Measurements from ENCODE around the gene ST6GAL1. TPM values are rescaled to one million over a fixed set of nuclear protein-coding genes. Genes with fewer than 3 reads are reported as not detected.

Gene ST6GAL1
- total and polyA plus RNA-seq, 10 of the 15 experiments (the other 5 are each of a cell fraction or from before 2014, with no cell fraction given) = 74.2 to 248 (median 149) TPM

DNA sequence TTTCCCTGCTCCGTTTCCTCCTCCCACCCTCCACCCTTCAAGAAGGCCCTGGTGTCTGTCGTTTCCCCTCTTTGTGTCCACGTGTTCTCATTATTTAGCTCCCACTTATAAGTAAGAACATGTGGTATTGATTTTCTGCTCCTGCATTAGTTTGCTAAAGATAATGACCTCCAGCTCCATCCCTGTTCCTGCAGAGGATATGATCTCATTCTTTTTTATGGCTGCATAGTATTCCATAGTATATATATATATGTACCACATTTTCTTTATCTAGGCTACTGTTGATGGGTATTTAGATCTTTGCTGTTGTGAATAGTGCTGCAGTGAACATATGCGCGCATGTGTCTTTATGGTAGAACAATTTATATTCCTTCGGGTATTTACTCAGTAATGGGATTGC is 4.8 kb downstream of the ST6GAL1 start:
- H3K4me1 ChIP-seq (ENCODE audit: control insufficient read depth, insufficient read depth, low read length) = peaks cover 11% of the 10 kb centered on the region
- in situ Hi-C loops (cut with MboI) (no loop called here), intact Hi-C loops (cut with micrococcal nuclease; ENCODE audit: unreplicated experiment) (no loop called here)
- TF ChIP-seq ZNF622 (IDR thresholded peaks at IDR 0.05) (no peak), IKZF2 (IDR thresholded peaks at IDR 0.05) (no peak), IKZF1 (conservative IDR thresholded peaks at IDR 0.05) (no peak)
- H4K20me1 ChIP-seq (ENCODE audit: control insufficient read depth, insufficient read depth) = peaks cover 7% of the 10 kb centered on the region; the same call in 1 of the 2 replicates
- no peaks in the 10 kb centered on the region for H3K27me3 ChIP-seq (replicated peaks in 1 of 2; ENCODE audit: control insufficient read depth in 2 of 2, insufficient read depth in 2 of 2, low read length in 1 of 2)
- H2AFZ ChIP-seq (ENCODE audit: control insufficient read depth, low read depth, low read length) = no peak overlapping the region
- WGBS (ENCODE audit: insufficient coverage, insufficient replicate concordance, low lambda C conversion rate, missing lambda C conversion rate) = 100% methylated on average over 6 of the region's 6 CpGs
- H3K79me2 ChIP-seq (ENCODE audit: control insufficient read depth, insufficient read depth, low read length) = peaks cover 73% of the 10 kb centered on the region
- BruUV-seq (replicated peaks) = no TSS peak
- H3K4me3 ChIP-seq = no peak overlapping the region
- H3K9me3 ChIP-seq (replicated peaks; ENCODE audit: control insufficient read depth, insufficient read depth, low read length) = no peaks in the 10 kb centered on the region
- FAIRE-seq (no peak), ATAC-seq (no peak), DNase-seq (ENCODE audit: low read depth, low spot score) (no peak)
- RAD21 ChIA-PET (ENCODE audit: unreplicated experiment) = interaction anchor here (4.1 kb wide), 1 partner anchor 54 kb away, joined by 24 read pairs; no protein-coding TSS in a partner anchor
- H3K36me3 ChIP-seq (ENCODE audit: control insufficient read depth in 2 of 2, insufficient read depth in 2 of 2, low read length in 1 of 2) = peaks cover 0 to 9% of the 10 kb centered on the region in 2 experiments; a peak in 2 of 4 replicates
- POLR2A ChIA-PET = interaction anchor here (1.0 kb wide), 1 partner anchor 55 kb away, joined by 3 read pairs; no protein-coding TSS in a partner anchor
- no peak overlapping the region for H3K27ac ChIP-seq (ENCODE audit: control insufficient read depth, insufficient read depth)
- SMC1A ChIA-PET (ENCODE audit: uncharacterized antibody, unreplicated experiment) = interaction anchor here (0.7 to 4.5 kb wide), 3 partner anchors 11 to 158 kb away, joined by 3 to 42 read pairs (median 9); no protein-coding TSS in a partner anchor
- no peak overlapping the region for H3K4me2 ChIP-seq (ENCODE audit: control insufficient read depth, insufficient read depth)
- H3K9ac ChIP-seq (ENCODE audit: control insufficient read depth, insufficient read depth, low read length) = no peak overlapping the region
- CTCF ChIA-PET = interaction anchor here (1.0 to 1.3 kb wide), 4 partner anchors 23 to 133 kb away, joined by 3 to 4 read pairs (median 3); no protein-coding TSS in a partner anchor

DNA sequence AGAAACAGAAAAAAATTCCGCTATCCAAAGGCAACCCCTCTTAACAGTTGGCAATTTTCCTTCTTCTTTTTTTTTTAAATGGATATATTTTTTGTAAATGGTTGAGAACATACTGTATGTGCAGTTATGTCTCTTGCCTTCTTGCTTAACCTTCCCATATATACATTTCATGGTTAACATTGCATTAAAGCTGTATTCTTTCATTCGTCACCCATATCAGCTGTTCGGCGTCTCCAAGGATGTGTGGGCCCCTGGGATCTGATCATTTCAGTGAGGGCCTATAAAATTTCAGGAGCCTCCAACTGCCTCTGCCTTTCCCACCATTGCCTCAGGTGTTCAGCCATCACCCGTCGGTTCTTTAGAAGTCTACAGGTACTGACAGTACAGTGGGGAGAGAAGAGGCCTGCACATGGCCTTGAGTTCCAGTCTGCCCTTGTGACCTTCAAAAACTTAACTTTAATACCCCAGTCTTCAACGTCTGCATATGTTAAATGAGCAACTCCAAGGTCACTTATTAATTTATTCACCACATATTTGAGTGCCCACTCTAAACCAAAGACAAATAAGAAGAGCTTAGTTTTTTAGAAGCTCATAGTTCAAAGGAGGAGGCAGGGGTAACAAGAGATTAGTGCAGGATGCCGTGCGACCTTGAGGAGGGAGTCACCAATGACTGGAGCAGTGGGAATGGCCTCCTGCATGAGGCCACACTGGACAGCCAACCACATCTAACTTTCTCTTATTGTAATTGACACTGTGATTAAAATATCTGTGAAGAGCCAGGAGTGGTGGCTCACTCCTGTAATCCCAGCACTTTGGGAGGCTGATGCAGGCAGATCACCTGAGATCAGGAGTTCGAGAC is 6.9 kb downstream of the ST6GAL1 start:
- POLR2A ChIA-PET = interaction anchor here (0.6 to 1.0 kb wide), 2 partner anchors 16 to 106 kb away, joined by 3 read pairs; no protein-coding TSS in a partner anchor
- TF ChIP-seq KDM1A (IDR thresholded peaks at IDR 0.05; ENCODE audit: borderline replicate concordance) = no peak
- TF ChIP-seq, protein P1, sequence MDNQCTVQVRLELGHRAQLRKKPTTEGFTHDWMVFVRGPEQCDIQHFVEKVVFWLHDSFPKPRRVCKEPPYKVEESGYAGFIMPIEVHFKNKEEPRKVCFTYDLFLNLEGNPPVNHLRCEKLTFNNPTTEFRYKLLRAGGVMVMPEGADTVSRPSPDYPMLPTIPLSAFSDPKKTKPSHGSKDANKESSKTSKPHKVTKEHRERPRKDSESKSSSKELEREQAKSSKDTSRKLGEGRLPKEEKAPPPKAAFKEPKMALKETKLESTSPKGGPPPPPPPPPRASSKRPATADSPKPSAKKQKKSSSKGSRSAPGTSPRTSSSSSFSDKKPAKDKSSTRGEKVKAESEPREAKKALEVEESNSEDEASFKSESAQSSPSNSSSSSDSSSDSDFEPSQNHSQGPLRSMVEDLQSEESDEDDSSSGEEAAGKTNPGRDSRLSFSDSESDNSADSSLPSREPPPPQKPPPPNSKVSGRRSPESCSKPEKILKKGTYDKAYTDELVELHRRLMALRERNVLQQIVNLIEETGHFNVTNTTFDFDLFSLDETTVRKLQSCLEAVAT (IDR thresholded peaks at IDR 0.05) = no peak
- no peak for TF ChIP-seq CBFB (IDR thresholded peaks at IDR 0.05; ENCODE audit: low read depth)
- TF ChIP-seq, protein P2, sequence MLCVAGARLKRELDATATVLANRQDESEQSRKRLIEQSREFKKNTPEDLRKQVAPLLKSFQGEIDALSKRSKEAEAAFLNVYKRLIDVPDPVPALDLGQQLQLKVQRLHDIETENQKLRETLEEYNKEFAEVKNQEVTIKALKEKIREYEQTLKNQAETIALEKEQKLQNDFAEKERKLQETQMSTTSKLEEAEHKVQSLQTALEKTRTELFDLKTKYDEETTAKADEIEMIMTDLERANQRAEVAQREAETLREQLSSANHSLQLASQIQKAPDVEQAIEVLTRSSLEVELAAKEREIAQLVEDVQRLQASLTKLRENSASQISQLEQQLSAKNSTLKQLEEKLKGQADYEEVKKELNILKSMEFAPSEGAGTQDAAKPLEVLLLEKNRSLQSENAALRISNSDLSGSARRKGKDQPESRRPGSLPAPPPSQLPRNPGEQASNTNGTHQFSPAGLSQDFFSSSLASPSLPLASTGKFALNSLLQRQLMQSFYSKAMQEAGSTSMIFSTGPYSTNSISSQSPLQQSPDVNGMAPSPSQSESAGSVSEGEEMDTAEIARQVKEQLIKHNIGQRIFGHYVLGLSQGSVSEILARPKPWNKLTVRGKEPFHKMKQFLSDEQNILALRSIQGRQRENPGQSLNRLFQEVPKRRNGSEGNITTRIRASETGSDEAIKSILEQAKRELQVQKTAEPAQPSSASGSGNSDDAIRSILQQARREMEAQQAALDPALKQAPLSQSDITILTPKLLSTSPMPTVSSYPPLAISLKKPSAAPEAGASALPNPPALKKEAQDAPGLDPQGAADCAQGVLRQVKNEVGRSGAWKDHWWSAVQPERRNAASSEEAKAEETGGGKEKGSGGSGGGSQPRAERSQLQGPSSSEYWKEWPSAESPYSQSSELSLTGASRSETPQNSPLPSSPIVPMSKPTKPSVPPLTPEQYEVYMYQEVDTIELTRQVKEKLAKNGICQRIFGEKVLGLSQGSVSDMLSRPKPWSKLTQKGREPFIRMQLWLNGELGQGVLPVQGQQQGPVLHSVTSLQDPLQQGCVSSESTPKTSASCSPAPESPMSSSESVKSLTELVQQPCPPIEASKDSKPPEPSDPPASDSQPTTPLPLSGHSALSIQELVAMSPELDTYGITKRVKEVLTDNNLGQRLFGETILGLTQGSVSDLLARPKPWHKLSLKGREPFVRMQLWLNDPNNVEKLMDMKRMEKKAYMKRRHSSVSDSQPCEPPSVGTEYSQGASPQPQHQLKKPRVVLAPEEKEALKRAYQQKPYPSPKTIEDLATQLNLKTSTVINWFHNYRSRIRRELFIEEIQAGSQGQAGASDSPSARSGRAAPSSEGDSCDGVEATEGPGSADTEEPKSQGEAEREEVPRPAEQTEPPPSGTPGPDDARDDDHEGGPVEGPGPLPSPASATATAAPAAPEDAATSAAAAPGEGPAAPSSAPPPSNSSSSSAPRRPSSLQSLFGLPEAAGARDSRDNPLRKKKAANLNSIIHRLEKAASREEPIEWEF (IDR thresholded peaks at IDR 0.05; ENCODE audit: insufficient replicate concordance, low read depth, low read length) = no peak
- no peak for TF ChIP-seq GATAD2B (conservative IDR thresholded peaks at IDR 0.05; ENCODE audit: low read depth)

More for the DNA sequence above, 6.9 kb downstream of the ST6GAL1 start:
- Histone ChIP-seq H2AFZ (ENCODE audit: control insufficient read depth, low read depth, low read length) (no peak overlapping the region), H3K79me2 (ENCODE audit: control insufficient read depth, insufficient read depth, low read length) (peaks cover 55% of the 10 kb centered on the region), H3K27me3 (replicated peaks in 1 of 2; ENCODE audit: control insufficient read depth in 2 of 2, insufficient read depth in 2 of 2, low read length in 1 of 2) (no peaks in the 10 kb centered on the region), H3K4me2 (ENCODE audit: control insufficient read depth, insufficient read depth) (no peak overlapping the region), H3K9ac (ENCODE audit: control insufficient read depth, insufficient read depth, low read length) (no peak overlapping the region), H3K4me1 (ENCODE audit: control insufficient read depth, insufficient read depth, low read length) (peaks cover 11% of the 10 kb centered on the region), H3K36me3 (ENCODE audit: control insufficient read depth in 2 of 2, insufficient read depth in 2 of 2, low read length in 1 of 2) (peaks cover 0 to 9% of the 10 kb centered on the region in 2 experiments; a peak in 2 of 4 replicates), H3K9me3 (replicated peaks; ENCODE audit: control insufficient read depth, insufficient read depth, low read length) (no peaks in the 10 kb centered on the region), H4K20me1 (ENCODE audit: control insufficient read depth, insufficient read depth) (peaks cover 2% of the 10 kb centered on the region; the same call in 1 of the 2 replicates), H3K27ac (ENCODE audit: control insufficient read depth, insufficient read depth) (no peak overlapping the region), H3K4me3 (no peak overlapping the region)
- ATAC-seq = no peak
- RAD21 ChIA-PET (ENCODE audit: unreplicated experiment) = interaction anchor here (0.7 to 1.4 kb wide), 3 partner anchors 52 to 79 kb away, joined by 3 to 4 read pairs (median 3); no protein-coding TSS in a partner anchor
- in situ Hi-C loops (cut with MboI) = no loop called here
- SMC1A ChIA-PET (ENCODE audit: uncharacterized antibody, unreplicated experiment) = interaction anchor here (0.6 to 2.2 kb wide), 7 partner anchors 21 to 559 kb away, joined by 3 to 7 read pairs (median 3); no protein-coding TSS in a partner anchor
- BruUV-seq (replicated peaks) = no TSS peak
- 90% methylated on average over 10 of the region's 10 CpGs for WGBS (ENCODE audit: insufficient coverage, insufficient replicate concordance, low lambda C conversion rate, missing lambda C conversion rate)
- no peak for FAIRE-seq
- DNase-seq (ENCODE audit: low read depth, low spot score) = no peak
- CTCF ChIA-PET = interaction anchor here (0.6 to 1.9 kb wide), 5 partner anchors 21 to 176 kb away, joined by 3 to 4 read pairs (median 3); no protein-coding TSS in a partner anchor
- intact Hi-C loops (cut with micrococcal nuclease; ENCODE audit: unreplicated experiment) = no loop called here

Measured in GM12878 (cell line).